Fibroblast of the conjunctiva (primary cell): ENCODE data around the gene NYAP2.

Source experiments
- DNase-seq: peaks from one replicate; pipeline ENCODE4 v3.0.0-alpha.2; 2010; ENCODE audit warnings: low read depth

NYAP2 gene

GRCh38 chr2:225559072-225559415 is 159.5 kb downstream of the NYAP2 start:
- no peak for DNase-seq

GRCh38 chr2:225566798-225567197 is 167.3 kb downstream of the NYAP2 start:
- DNase-seq: no peak

GRCh38 chr2:225569995-225570394 is 170.5 kb downstream of the NYAP2 start:
- no peak for DNase-seq

- DNase-seq: no peak
Measured at GRCh38 chr2:225573603-225574002, 174.1 kb downstream of the NYAP2 start.

GRCh38 chr2:225574582-225575138 is 175.2 kb downstream of the NYAP2 start:
- no peak for DNase-seq

- no peak for DNase-seq
Measured at GRCh38 chr2:225581135-225581534, 181.6 kb downstream of the NYAP2 start.

- DNase-seq: no peak
Measured at GRCh38 chr2:225581906-225582305, 182.4 kb downstream of the NYAP2 start.

GRCh38 chr2:225582355-225583116 is 183.0 kb downstream of the NYAP2 start:
- DNase-seq: no peak

GRCh38 chr2:225584796-225585195 is 185.3 kb downstream of the NYAP2 start:
- DNase-seq: no peak

- no peak for DNase-seq
Measured at GRCh38 chr2:225590932-225591331, 191.4 kb downstream of the NYAP2 start.

- no peak for DNase-seq
Measured at GRCh38 chr2:225597911-225598310, 198.4 kb downstream of the NYAP2 start.

- no peak for DNase-seq
Measured at GRCh38 chr2:225598426-225598825, 198.9 kb downstream of the NYAP2 start.

- peak; percentile 2 for DNase-seq
Measured at GRCh38 chr2:225598897-225599296, 199.4 kb downstream of the NYAP2 start.

GRCh38 chr2:225599856-225600255 is 200.3 kb downstream of the NYAP2 start:
- DNase-seq: no peak

GRCh38 chr2:225600444-225600843 is 200.9 kb downstream of the NYAP2 start:
- no peak for DNase-seq

- DNase-seq: no peak
Measured at GRCh38 chr2:225600865-225601264, 201.4 kb downstream of the NYAP2 start.

- no peak for DNase-seq
Measured at GRCh38 chr2:225602205-225602604, 202.7 kb downstream of the NYAP2 start.

- no peak for DNase-seq
Measured at GRCh38 chr2:225608136-225608535, 208.6 kb downstream of the NYAP2 start.

GRCh38 chr2:225612636-225613035 is 213.1 kb downstream of the NYAP2 start:
- no peak for DNase-seq

- no peak for DNase-seq
Measured at GRCh38 chr2:225614915-225615314, 215.4 kb downstream of the NYAP2 start.

- DNase-seq: no peak
Measured at GRCh38 chr2:225615514-225615913, 216.0 kb downstream of the NYAP2 start.

GRCh38 chr2:225616372-225616771 is 216.9 kb downstream of the NYAP2 start:
- DNase-seq: no peak

- no peak for DNase-seq
Measured at GRCh38 chr2:225616848-225617247, 217.3 kb downstream of the NYAP2 start.

- no peak for DNase-seq
Measured at GRCh38 chr2:225620227-225620626, 220.7 kb downstream of the NYAP2 start.
